Stomach (tissue), 8 donors: ENCODE results near the gene FGR. TPM values are rescaled to one million over a fixed set of nuclear protein-coding genes. Genes with fewer than 3 reads are reported as not detected.

ENCODE experiments used
- polyA plus RNA-seq, 3 donors: library from polyadenylated mRNA; stranded (reverse); fragments of 200-250 nt; gene quantifications; one replicate each; pipeline ENCODE4 v1.2.3, GENCODE V29; 2013
- small RNA-seq, 4 donors: library from RNA; depleted of rRNA; stranded (forward); fragments of <200 nt; gene quantifications; one replicate each; pipeline ENCODE3, GENCODE V24; 2016
- total RNA-seq, 5 donors: library from RNA; depleted of rRNA; stranded (reverse); fragments of >200 nt; gene quantifications; one replicate each; pipeline versions ENCODE4 v1.1.0 to v1.2.3, GENCODE V29; 2014 to 2016
- donor health status: healthy with polysubstance abuse.
- donor health status: Bipolar disorder and iron deficiency.
- donor health status: healthy.

Gene FGR
- total and polyA plus RNA-seq, 8 donors, result 3.1 to 9.9 (median 6.8) TPM; not detected in 2

Small RNA genes within 50 kb of the gene (small RNA-seq; reads per million reads assigned to genes)
- 0 reads per million in 4 donors for gene AL031729.1
- 0 reads per million in 4 donors for gene RNU6-949P

Other genes with a start within 250 kb of the FGR start
- under 1 TPM in 2 of 5 donors, not detected in 3; 0.18 to 0.43 TPM for gene GPR3, start 242.6 kb downstream of the FGR start, total RNA-seq
- under 1 TPM in 2 of 3 donors, not detected in 1; 0.25 to 0.30 TPM for gene GPR3, start 242.6 kb downstream of the FGR start, polyA plus RNA-seq
- gene WASF2, start 145.0 kb downstream of the FGR start, total RNA-seq, result 10 to 100 TPM; 47.0 to 82.1 (median 65.3) TPM
- 10 to 100 TPM; 24.7 to 31.9 (median 25.7) TPM for gene WASF2, start 145.0 kb downstream of the FGR start, polyA plus RNA-seq
- 10 to 100 TPM; 10.8 to 95.0 (median 35.1) TPM for gene AHDC1, start 31.0 kb downstream of the FGR start, total RNA-seq
- 10 to 100 TPM in 1 of 3 donors, 1 to 10 TPM in 2; 5.8 to 10.3 (median 8.3) TPM for gene AHDC1, start 31.0 kb downstream of the FGR start, polyA plus RNA-seq
- 10 to 100 TPM in 3 of 5 donors, 1 to 10 TPM in 1, not detected in 1; 6.1 to 65.2 (median 34.3) TPM for gene IFI6, start 37.0 kb upstream of the FGR start, total RNA-seq
- gene IFI6, start 37.0 kb upstream of the FGR start, polyA plus RNA-seq, result 10 to 100 TPM; 13.4 to 95.2 (median 40.0) TPM
- 100 to 1,000 TPM in 1 of 5 donors, 10 to 100 TPM in 4; 11.2 to 125 (median 18.5) TPM for gene FAM76A, start 90.8 kb upstream of the FGR start, total RNA-seq
- 1 to 10 TPM; 3.7 to 7.8 (median 4.0) TPM for gene FAM76A, start 90.8 kb upstream of the FGR start, polyA plus RNA-seq
- gene STX12, start 138.0 kb upstream of the FGR start, total RNA-seq, result 100 to 1,000 TPM in 2 of 5 donors, 10 to 100 TPM in 3; 10.7 to 312 (median 94.2) TPM
- 100 to 1,000 TPM in 1 of 3 donors, 10 to 100 TPM in 2; 22.2 to 117 (median 84.2) TPM for gene STX12, start 138.0 kb upstream of the FGR start, polyA plus RNA-seq
- 10 to 100 TPM in 3 of 5 donors, 1 to 10 TPM in 1, under 1 TPM in 1; 0.58 to 40.0 (median 22.7) TPM for gene PPP1R8, start 195.6 kb upstream of the FGR start, total RNA-seq
- gene PPP1R8, start 195.6 kb upstream of the FGR start, polyA plus RNA-seq, result 10 to 100 TPM; 20.4 to 25.1 (median 21.8) TPM
- 10 to 100 TPM in 3 of 5 donors, 1 to 10 TPM in 2; 5.3 to 44.0 (median 17.6) TPM for gene THEMIS2, start 237.4 kb upstream of the FGR start, total RNA-seq
- 10 to 100 TPM in 2 of 3 donors, 1 to 10 TPM in 1; 9.8 to 18.2 (median 15.6) TPM for gene THEMIS2, start 237.4 kb upstream of the FGR start, polyA plus RNA-seq